Subcutaneous adipose tissue (tissue), 4 donors: ENCODE data around the gene DGKE. TPM values are rescaled to one million over a fixed set of nuclear protein-coding genes. Genes with fewer than 3 reads are reported as not detected.

ENCODE experiments used
- total RNA-seq, 4 donors: library from RNA; depleted of rRNA; stranded (reverse); fragments of >200 nt; gene quantifications; one replicate each; pipeline ENCODE4 v1.1.0, GENCODE V29; 2016
- TF ChIP-seq, protein P1 (sequence below): fragments of 450-650 bp; IDR thresholded peaks from one replicate; pipeline ENCODE4 v1.5.1; 2016; ENCODE audit warnings: low read depth, mild to moderate bottlenecking, control low read depth, antibody characterized with exemption, moderate library complexity

DGKE gene
- total RNA-seq, 4 donors from 2014 or later = 5.4 to 18.1 (median 10.5) TPM

GRCh38 chr17:56896217-56896967, 62.4 kb downstream of the DGKE start:
- TF ChIP-seq, protein P1, sequence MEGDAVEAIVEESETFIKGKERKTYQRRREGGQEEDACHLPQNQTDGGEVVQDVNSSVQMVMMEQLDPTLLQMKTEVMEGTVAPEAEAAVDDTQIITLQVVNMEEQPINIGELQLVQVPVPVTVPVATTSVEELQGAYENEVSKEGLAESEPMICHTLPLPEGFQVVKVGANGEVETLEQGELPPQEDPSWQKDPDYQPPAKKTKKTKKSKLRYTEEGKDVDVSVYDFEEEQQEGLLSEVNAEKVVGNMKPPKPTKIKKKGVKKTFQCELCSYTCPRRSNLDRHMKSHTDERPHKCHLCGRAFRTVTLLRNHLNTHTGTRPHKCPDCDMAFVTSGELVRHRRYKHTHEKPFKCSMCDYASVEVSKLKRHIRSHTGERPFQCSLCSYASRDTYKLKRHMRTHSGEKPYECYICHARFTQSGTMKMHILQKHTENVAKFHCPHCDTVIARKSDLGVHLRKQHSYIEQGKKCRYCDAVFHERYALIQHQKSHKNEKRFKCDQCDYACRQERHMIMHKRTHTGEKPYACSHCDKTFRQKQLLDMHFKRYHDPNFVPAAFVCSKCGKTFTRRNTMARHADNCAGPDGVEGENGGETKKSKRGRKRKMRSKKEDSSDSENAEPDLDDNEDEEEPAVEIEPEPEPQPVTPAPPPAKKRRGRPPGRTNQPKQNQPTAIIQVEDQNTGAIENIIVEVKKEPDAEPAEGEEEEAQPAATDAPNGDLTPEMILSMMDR = no peak

GRCh38 chr17:56896968-56897359, 63.0 kb downstream of the DGKE start:
- TF ChIP-seq, protein P1 = no peak

GRCh38 chr17:56897646-56898424, 63.9 kb downstream of the DGKE start:
- TF ChIP-seq, protein P1 = no peak

GRCh38 chr17:56898874-56899273, 64.9 kb downstream of the DGKE start:
- TF ChIP-seq, protein P1 = no peak

DNA sequence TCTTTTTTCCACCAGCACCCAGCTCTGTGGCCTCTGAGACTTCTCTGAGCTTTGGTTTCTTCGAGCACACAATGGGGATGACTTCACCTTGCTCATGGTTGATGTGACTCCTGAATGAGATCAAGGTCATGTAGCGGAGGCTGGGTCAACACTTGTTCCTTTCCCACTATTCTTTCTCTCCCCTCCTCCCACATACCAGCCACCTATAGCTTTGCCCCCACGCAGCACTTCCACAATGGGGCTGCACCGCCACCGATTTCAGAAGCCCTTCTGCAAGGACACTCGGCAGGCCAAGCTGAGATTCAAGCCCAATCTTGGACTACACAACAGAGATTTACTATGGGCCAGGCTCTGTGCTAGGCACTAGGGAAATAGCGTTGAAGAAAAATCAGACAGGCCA, 65.5 kb downstream of the DGKE start:
- TF ChIP-seq, protein P1 = no peak

- TF ChIP-seq, protein P1 = no peak
These were observed 68.4 kb downstream of the DGKE start for GRCh38 chr17:56902348-56902747.

DNA sequence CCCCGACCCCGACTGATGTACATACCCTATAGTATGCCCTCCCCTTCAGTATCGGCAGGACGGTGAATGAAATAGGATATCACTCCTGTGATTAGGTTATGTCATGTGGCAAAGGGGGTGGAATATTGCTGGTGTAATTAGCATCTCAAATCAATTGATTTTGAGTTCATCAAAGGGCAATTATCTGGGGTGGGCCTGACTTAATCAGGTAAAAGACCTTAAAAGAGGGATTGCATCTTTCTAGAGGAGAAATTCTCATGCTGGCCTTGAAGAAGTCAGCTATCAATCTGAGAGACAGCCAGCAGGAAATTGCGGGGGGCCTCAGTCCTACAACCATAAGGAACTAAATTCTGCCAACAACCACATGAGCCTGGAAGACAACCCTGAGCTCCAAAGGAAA, 69.6 kb downstream of the DGKE start:
- TF ChIP-seq, protein P1 = no peak
